ENCODE results near the gene WDR46. TPM values are rescaled to one million over a fixed set of nuclear protein-coding genes. Genes with fewer than 3 reads are reported as not detected.

WDR46 gene
- total and polyA plus RNA-seq, 2 of the 13 experiments (the other 11 are each of a cell fraction or from before 2014, with no cell fraction given): 47.4 to 105 TPM

DNA sequence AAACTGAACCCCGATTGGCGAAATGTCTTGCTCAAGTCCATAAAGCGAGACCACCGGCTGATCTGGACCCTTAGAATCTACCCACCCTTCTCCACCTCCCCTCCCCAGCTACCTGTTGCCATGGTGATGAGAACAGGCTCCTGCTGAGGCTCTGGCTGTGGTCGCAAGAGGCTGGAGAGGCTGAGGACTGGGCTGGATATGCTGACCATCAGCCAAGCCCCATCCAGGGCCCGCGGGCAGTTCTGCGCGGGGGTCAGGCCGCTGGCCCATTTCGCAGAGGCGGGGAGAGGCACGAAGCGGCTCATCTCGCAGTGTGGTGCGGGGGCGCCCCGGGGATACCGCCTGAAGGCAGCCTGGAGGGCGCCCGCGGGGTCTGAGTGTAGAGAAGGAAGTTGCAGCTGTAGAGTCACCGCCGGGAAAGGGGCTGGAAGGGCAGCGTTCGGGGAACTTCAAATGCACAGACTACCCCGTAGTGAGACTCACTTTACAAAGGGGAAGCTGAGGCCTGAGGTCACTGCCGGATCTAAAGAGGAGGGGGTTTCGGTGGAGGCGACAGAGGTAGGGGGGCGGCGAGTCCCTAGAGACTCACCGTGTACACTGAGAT is 24.2 kb upstream of the WDR46 start (continued):
- no peak for TF ChIP-seq FOXM1 (CRISPR knock-in tag; IDR thresholded peaks at IDR 0.05)
- TF ChIP-seq, protein P1, sequence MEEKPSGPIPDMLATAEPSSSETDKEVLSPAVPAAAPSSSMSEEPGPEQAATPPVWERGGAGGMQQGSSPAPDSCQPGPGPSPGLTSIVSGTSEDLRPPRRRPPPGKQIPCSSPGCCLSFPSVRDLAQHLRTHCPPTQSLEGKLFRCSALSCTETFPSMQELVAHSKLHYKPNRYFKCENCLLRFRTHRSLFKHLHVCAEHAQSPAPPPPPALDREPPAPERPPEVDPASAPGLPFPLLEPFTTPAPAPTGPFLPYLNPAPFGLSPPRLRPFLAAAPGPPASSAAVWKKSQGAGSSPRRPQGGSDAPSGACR (CRISPR knock-in tag; IDR thresholded peaks at IDR 0.05): no peak
- no peak for TF ChIP-seq SIX4 (CRISPR knock-in tag; IDR thresholded peaks at IDR 0.05)
- 0 out of 2 replicates have a peak, but pooled peaks have one; percentile 10 for TF ChIP-seq ZMAT3 (CRISPR knock-in tag; conservative IDR thresholded peaks at IDR 0.05)
- no peak for TF ChIP-seq THYN1 (CRISPR knock-in tag; IDR thresholded peaks at IDR 0.05; ENCODE audit: borderline replicate concordance, low read depth)
- no peak for TF ChIP-seq HNRNPK (IDR thresholded peaks at IDR 0.05; ENCODE audit: low read depth, low read length, poor library complexity, severe bottlenecking)
- TF ChIP-seq, protein P2, sequence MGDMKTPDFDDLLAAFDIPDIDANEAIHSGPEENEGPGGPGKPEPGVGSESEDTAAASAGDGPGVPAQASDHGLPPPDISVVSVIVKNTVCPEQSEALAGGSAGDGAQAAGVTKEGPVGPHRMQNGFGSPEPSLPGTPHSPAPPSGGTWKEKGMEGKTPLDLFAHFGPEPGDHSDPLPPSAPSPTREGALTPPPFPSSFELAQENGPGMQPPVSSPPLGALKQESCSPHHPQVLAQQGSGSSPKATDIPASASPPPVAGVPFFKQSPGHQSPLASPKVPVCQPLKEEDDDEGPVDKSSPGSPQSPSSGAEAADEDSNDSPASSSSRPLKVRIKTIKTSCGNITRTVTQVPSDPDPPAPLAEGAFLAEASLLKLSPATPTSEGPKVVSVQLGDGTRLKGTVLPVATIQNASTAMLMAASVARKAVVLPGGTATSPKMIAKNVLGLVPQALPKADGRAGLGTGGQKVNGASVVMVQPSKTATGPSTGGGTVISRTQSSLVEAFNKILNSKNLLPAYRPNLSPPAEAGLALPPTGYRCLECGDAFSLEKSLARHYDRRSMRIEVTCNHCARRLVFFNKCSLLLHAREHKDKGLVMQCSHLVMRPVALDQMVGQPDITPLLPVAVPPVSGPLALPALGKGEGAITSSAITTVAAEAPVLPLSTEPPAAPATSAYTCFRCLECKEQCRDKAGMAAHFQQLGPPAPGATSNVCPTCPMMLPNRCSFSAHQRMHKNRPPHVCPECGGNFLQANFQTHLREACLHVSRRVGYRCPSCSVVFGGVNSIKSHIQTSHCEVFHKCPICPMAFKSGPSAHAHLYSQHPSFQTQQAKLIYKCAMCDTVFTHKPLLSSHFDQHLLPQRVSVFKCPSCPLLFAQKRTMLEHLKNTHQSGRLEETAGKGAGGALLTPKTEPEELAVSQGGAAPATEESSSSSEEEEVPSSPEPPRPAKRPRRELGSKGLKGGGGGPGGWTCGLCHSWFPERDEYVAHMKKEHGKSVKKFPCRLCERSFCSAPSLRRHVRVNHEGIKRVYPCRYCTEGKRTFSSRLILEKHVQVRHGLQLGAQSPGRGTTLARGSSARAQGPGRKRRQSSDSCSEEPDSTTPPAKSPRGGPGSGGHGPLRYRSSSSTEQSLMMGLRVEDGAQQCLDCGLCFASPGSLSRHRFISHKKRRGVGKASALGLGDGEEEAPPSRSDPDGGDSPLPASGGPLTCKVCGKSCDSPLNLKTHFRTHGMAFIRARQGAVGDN (CRISPR knock-in tag; IDR thresholded peaks at IDR 0.05): peak; percentile 47; the same call in 1 of the 2 replicates
- TF ChIP-seq CENPT (CRISPR knock-in tag; IDR thresholded peaks at IDR 0.05; ENCODE audit: low read depth): no peak
- no peak for TF ChIP-seq RXRB (CRISPR knock-in tag; IDR thresholded peaks at IDR 0.05; ENCODE audit: borderline replicate concordance)
- TF ChIP-seq NCOR1 (IDR thresholded peaks at IDR 0.05; ENCODE audit: borderline replicate concordance, low read length): no peak
- TF ChIP-seq POLR2AphosphoS2 (IDR thresholded peaks at IDR 0.05; ENCODE audit: low read depth, low read length): no peak
- TF ChIP-seq, protein P3, sequence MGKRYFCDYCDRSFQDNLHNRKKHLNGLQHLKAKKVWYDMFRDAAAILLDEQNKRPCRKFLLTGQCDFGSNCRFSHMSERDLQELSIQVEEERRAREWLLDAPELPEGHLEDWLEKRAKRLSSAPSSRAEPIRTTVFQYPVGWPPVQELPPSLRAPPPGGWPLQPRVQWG (CRISPR knock-in tag; IDR thresholded peaks at IDR 0.05; ENCODE audit: borderline replicate concordance, low read depth): no peak
- no peak for TF ChIP-seq SNRNP70 (IDR thresholded peaks at IDR 0.05; ENCODE audit: low read depth, low read length)
- TF ChIP-seq ZNF570 (CRISPR knock-in tag; IDR thresholded peaks at IDR 0.05; ENCODE audit: borderline replicate concordance): no peak
- no peak for TF ChIP-seq NAIF1 (CRISPR knock-in tag; IDR thresholded peaks at IDR 0.05; ENCODE audit: borderline replicate concordance)
- TF ChIP-seq ZNF607 (CRISPR knock-in tag; IDR thresholded peaks at IDR 0.05; ENCODE audit: borderline replicate concordance): peak; percentile 21
- TF ChIP-seq KMT2A (CRISPR knock-in tag; IDR thresholded peaks at IDR 0.05): no peak
- TF ChIP-seq, protein P4, sequence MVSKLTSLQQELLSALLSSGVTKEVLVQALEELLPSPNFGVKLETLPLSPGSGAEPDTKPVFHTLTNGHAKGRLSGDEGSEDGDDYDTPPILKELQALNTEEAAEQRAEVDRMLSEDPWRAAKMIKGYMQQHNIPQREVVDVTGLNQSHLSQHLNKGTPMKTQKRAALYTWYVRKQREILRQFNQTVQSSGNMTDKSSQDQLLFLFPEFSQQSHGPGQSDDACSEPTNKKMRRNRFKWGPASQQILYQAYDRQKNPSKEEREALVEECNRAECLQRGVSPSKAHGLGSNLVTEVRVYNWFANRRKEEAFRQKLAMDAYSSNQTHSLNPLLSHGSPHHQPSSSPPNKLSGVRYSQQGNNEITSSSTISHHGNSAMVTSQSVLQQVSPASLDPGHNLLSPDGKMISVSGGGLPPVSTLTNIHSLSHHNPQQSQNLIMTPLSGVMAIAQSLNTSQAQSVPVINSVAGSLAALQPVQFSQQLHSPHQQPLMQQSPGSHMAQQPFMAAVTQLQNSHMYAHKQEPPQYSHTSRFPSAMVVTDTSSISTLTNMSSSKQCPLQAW (CRISPR knock-in tag; IDR thresholded peaks at IDR 0.05): no peak
- TF ChIP-seq ZNF256 (CRISPR knock-in tag; conservative IDR thresholded peaks at IDR 0.05): no peak
- TF ChIP-seq, protein P5, sequence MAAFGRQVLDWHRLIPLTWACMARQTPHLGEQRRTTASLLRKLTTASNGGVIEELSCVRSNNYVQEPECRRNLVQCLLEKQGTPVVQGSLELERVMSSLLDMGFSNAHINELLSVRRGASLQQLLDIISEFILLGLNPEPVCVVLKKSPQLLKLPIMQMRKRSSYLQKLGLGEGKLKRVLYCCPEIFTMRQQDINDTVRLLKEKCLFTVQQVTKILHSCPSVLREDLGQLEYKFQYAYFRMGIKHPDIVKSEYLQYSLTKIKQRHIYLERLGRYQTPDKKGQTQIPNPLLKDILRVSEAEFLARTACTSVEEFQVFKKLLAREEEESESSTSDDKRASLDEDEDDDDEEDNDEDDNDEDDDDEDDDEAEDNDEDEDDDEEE (CRISPR knock-in tag; IDR thresholded peaks at IDR 0.05): no peak
- TF ChIP-seq TMF1 (CRISPR knock-in tag; IDR thresholded peaks at IDR 0.05; ENCODE audit: low read depth): no peak
- TF ChIP-seq ZNF468 (CRISPR knock-in tag; IDR thresholded peaks at IDR 0.05): no peak
- TF ChIP-seq DNMT1 (CRISPR knock-in tag; IDR thresholded peaks at IDR 0.05): no peak
